ENCODE measurements around the gene AAMP. TPM values are rescaled to one million over a fixed set of nuclear protein-coding genes. Genes with fewer than 3 reads are reported as not detected.

AAMP gene
- total RNA-seq, result 100 to 1,000 TPM in 1 of 2 donors, 10 to 100 TPM in 1; 79.9 to 116 TPM
- polyA plus RNA-seq, result 10 to 100 TPM; 63.6 to 69.2 TPM

GRCh38 chr2:218269900-218270720 lies at the start of gene AAMP, which contains the start of gene PNKD:
TSS of gene AAMP (minus strand) at chr2:218270137. CDS start at chr2:218270086, 51 bp downstream.
TSS of gene PNKD (plus strand) at chr2:218270519. CDS start at chr2:218270536, 17 bp downstream.
- TF ChIP-seq HNF4G (IDR thresholded peaks at IDR 0.05) (no peak), NR2F2 (IDR thresholded peaks at IDR 0.05) (peak; percentile 22), FOXA2 (IDR thresholded peaks at IDR 0.05) (peak; percentile 22), FOXA1 (IDR thresholded peaks at IDR 0.05) (peak; percentile 54), GABPA (IDR thresholded peaks at IDR 0.05 in 1 of 2, conservative IDR thresholded peaks at IDR 0.05 in 1 of 2) (peak; percentile 75 to 94), HNF4A (conservative IDR thresholded peaks at IDR 0.05) (peak; percentile 23 to 32), RXRA (IDR thresholded peaks at IDR 0.05) (peak; percentile 33 to 70), SP1 (IDR thresholded peaks at IDR 0.05) (peak; percentile 95), RAD21 (IDR thresholded peaks at IDR 0.05) (peak; percentile 27 to 32), MAX (IDR thresholded peaks at IDR 0.05) (peak; percentile 93), REST (IDR thresholded peaks at IDR 0.05) (peak; percentile 76), ATF3 (IDR thresholded peaks at IDR 0.05) (no peak), YY1 (IDR thresholded peaks at IDR 0.05) (peak; percentile 98), EGR1 (IDR thresholded peaks at IDR 0.05; ENCODE audit: low read depth in 2 of 2) (peak; percentile 94 to 98), ZBTB33 (IDR thresholded peaks at IDR 0.05) (peak; percentile 90), JUND (IDR thresholded peaks at IDR 0.05) (no peak), TAF1 (conservative IDR thresholded peaks at IDR 0.05) (no peak), CTCF (IDR thresholded peaks at IDR 0.05; ENCODE audit: low read depth, low read length, missing input control) (no peak)
- H3K9ac ChIP-seq (ENCODE audit: low read depth in 1 of 2, low read length in 2 of 2), result peak within 1 kb of the TSS; percentile 61 to 79
- H3K27me3 ChIP-seq (ENCODE audit: control insufficient read depth in 4 of 4, insufficient read depth in 4 of 4, low read length in 3 of 4), result no peaks in the 10 kb centered on the region
- no peaks in the 10 kb centered on the region for H3K9me3 ChIP-seq (ENCODE audit: control insufficient read depth in 4 of 4, low read length in 3 of 4)
- peak within 1 kb of the TSS; percentile 73 to 98 (median 96) for H3K4me3 ChIP-seq (ENCODE audit: low read depth in 1 of 3, low read length in 3 of 3)
- peak; percentile 100 for DNase-seq (ENCODE audit: low spot score)
- peaks cover 2 to 47% (median 36%) of the 10 kb centered on the region in 4 donors for H3K4me1 ChIP-seq (ENCODE audit: control insufficient read depth in 4 of 4, insufficient read depth in 4 of 4, low read length in 3 of 4)
- peaks cover 11 to 30% (median 20%) of the 10 kb centered on the region in 4 donors for H3K36me3 ChIP-seq (ENCODE audit: control insufficient read depth in 4 of 4, insufficient read depth in 3 of 4, low read depth in 1 of 4, low read length in 3 of 4)
- WGBS, result under 1% methylated on average over 64 of the region's 64 CpGs
- peak within 1 kb of the TSS; percentile 60 to 65 for H3K27ac ChIP-seq (ENCODE audit: low read depth in 1 of 2, low read length in 2 of 2)
